GM12892 (cell line): ENCODE data around the gene CLDN3.

ENCODE experiments used
- POLR2A ChIP-seq: IDR thresholded peaks from 2 replicates; pipeline ENCODE4 v1.6.1; 2011; ENCODE audit warnings: low read depth, low read length, control low read depth
- POLR2AphosphoS5 ChIP-seq: IDR thresholded peaks from 2 replicates; pipeline ENCODE4 v1.6.1; 2011; ENCODE audit warnings: low read depth, low read length, control low read depth
- TAF1 ChIP-seq: IDR thresholded peaks from 2 replicates; pipeline ENCODE4 v1.6.1; 2011; ENCODE audit warnings: low read depth, mild to moderate bottlenecking, control low read depth, low read length, borderline replicate concordance

- TF ChIP-seq POLR2A (no peak), POLR2AphosphoS5 (no peak), TAF1 (no peak)
These were observed 42.9 kb upstream of the CLDN3 start for GRCh38 chr7:73812996-73813395.
